Dedifferentiated amniotic fluid mesenchymal stem cell (primary cell): ENCODE measurements around the gene BBS1.
"Not testable (repeated sequence)": the region's sequence is repeated elsewhere in the genome, so short reads cannot be mapped to it uniquely, and the experiment has no call there.

ENCODE experiments used
- DNase-seq: peaks from one replicate; pipeline ENCODE4 v3.0.0-alpha.2; 2016; ENCODE audit errors: extremely low spot score

The BBS1 gene

GRCh38 chr11:66570850-66571180 lies 60.4 kb downstream of the BBS1 start:
- no peak for DNase-seq

GRCh38 chr11:66579017-66579606 lies 68.7 kb downstream of the BBS1 start:
- DNase-seq = peak; percentile 79

GRCh38 chr11:66580803-66581202 lies 70.4 kb downstream of the BBS1 start:
- DNase-seq = no peak

GRCh38 chr11:66581261-66581660 lies 70.8 kb downstream of the BBS1 start:
- DNase-seq = no peak

GRCh38 chr11:66582565-66583147 lies 72.2 kb downstream of the BBS1 start:
- DNase-seq = not testable (repeated sequence)
